Brain microvascular endothelial cell (primary cell): ENCODE results near the gene GDF7.
A peak's percentile ranks its signal among the peaks of the same experiment; 100 is the strongest.

Experiments
- DNase-seq: peaks from one replicate; pipeline ENCODE4 v3.0.0-alpha.2; 2020
- H3K27ac ChIP-seq: fragments of 250-450 bp; sonication (Bioruptor Pico); 2 replicates; pipeline ENCODE4 v1.5.1; 2020; ENCODE audit warnings: mild to moderate bottlenecking, moderate library complexity
- H3K27me3 ChIP-seq: fragments of 250-450 bp; sonication (Bioruptor Pico); replicated peaks from 2 replicates; pipeline ENCODE4 v1.5.1; 2020; ENCODE audit warnings: mild to moderate bottlenecking
- H3K36me3 ChIP-seq: fragments of 250-450 bp; sonication (Bioruptor Pico); replicated peaks from 2 replicates; pipeline ENCODE4 v1.5.1; 2020; ENCODE audit warnings: mild to moderate bottlenecking
- H3K4me3 ChIP-seq: 2 replicates; pipeline ENCODE4 v1.5.1; 2011; ENCODE audit warnings: low read depth, mild to moderate bottlenecking, control low read depth, low read length, moderate library complexity
- in situ Hi-C: cut with HindIII; loops from 2 replicates; pipeline ENCODE4 v1.10.0; 2017; ENCODE audit warnings: low sequenced_read_pairs, low pct_ligation_motif_present
- TF ChIP-seq, protein P1 (sequence below): IDR thresholded peaks from 2 replicates; pipeline ENCODE4 v1.5.1; 2011; ENCODE audit warnings: low read depth, mild to moderate bottlenecking, moderate library complexity, low read length, control low read depth, inconsistent platforms; ENCODE audit errors: missing control alignments

The GDF7 gene

DNA sequence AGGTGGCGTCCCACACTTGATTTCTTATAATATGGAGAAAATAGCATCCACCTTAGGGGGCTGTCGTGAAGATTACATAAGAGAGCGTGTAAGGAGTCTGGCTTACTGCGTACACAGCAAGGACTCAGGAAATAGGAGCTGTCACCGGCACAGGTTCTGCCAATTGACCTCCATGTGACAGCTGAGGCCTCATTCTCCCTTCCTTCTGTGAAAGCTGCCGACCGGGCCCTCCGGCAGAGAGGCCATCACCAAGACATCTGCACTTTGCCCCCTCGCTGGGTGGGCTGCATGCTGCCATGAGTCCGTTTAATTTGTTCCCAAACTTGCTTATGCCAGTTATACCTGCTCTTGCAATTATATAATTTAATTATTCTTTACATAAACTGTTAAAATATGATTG, 43.7 kb upstream of the GDF7 start:
- TF ChIP-seq, protein P1, sequence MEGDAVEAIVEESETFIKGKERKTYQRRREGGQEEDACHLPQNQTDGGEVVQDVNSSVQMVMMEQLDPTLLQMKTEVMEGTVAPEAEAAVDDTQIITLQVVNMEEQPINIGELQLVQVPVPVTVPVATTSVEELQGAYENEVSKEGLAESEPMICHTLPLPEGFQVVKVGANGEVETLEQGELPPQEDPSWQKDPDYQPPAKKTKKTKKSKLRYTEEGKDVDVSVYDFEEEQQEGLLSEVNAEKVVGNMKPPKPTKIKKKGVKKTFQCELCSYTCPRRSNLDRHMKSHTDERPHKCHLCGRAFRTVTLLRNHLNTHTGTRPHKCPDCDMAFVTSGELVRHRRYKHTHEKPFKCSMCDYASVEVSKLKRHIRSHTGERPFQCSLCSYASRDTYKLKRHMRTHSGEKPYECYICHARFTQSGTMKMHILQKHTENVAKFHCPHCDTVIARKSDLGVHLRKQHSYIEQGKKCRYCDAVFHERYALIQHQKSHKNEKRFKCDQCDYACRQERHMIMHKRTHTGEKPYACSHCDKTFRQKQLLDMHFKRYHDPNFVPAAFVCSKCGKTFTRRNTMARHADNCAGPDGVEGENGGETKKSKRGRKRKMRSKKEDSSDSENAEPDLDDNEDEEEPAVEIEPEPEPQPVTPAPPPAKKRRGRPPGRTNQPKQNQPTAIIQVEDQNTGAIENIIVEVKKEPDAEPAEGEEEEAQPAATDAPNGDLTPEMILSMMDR = no peak
- H3K27me3 ChIP-seq = no peaks in the 10 kb centered on the region
- DNase-seq = no peak
- in situ Hi-C loops = no loop called here
- no peak overlapping the region for H3K27ac ChIP-seq
- H3K36me3 ChIP-seq = no peaks in the 10 kb centered on the region
- H3K4me3 ChIP-seq = no peak overlapping the region

- no peaks in the 10 kb centered on the region for H3K27me3 ChIP-seq
- H3K27ac ChIP-seq = no peak overlapping the region
- no peak overlapping the region for H3K4me3 ChIP-seq
- in situ Hi-C loops = no loop called here
- no peaks in the 10 kb centered on the region for H3K36me3 ChIP-seq
- TF ChIP-seq, protein P1 = no peak
- DNase-seq = no peak
These were observed 43.2 kb upstream of the GDF7 start for GRCh38 chr2:20623741-20624155.

DNA sequence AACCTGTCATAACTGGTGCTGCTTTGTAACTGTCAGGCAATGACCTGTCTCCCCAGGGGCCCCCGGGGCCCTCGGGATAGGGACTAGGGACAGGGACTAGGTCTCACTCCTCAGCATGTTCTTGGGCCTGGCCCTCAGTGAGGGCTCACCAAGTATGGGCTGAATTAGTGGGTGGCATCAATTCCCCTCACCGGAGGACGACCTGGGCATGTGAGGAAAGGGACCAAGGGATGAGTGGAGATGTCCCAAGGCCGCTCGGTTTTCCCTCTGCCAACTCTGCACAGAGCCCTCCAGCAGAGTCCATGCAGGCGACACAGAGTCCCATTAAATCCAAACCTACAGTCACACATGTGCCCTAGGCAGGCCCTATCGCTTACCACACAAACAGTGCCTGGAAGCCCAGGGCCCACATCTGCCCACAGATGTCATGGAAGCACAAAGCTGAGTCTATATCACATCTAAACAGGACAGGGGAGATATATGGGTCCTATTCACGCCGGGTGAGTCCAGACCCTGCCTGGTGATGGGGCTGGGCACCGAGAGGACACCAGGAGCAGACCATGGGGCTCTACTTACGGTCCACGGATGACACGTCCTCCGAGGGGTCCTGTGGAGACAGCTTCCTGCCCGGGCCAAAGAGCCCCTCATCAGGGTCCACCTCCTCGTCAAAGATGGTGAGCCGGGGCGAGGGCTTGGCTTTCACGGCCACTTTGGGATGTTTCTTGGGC, 42.6 kb upstream of the GDF7 start:
- no peaks in the 10 kb centered on the region for H3K27me3 ChIP-seq
- TF ChIP-seq, protein P1 = no peak
- DNase-seq = no peak
- no peak overlapping the region for H3K4me3 ChIP-seq
- no peaks in the 10 kb centered on the region for H3K36me3 ChIP-seq
- no peak overlapping the region for H3K27ac ChIP-seq
- in situ Hi-C loops = no loop called here

- no peak overlapping the region for H3K27ac ChIP-seq
- TF ChIP-seq, protein P1 = no peak
- in situ Hi-C loops = loop anchor here (25.0 kb wide), 1 partner anchor 213 kb away; no protein-coding TSS in a partner anchor
- H3K27me3 ChIP-seq = no peaks in the 10 kb centered on the region
- no peak overlapping the region for H3K4me3 ChIP-seq
- DNase-seq = no peak
- no peaks in the 10 kb centered on the region for H3K36me3 ChIP-seq
These were observed 42.0 kb upstream of the GDF7 start for GRCh38 chr2:20624884-20625485.

DNA sequence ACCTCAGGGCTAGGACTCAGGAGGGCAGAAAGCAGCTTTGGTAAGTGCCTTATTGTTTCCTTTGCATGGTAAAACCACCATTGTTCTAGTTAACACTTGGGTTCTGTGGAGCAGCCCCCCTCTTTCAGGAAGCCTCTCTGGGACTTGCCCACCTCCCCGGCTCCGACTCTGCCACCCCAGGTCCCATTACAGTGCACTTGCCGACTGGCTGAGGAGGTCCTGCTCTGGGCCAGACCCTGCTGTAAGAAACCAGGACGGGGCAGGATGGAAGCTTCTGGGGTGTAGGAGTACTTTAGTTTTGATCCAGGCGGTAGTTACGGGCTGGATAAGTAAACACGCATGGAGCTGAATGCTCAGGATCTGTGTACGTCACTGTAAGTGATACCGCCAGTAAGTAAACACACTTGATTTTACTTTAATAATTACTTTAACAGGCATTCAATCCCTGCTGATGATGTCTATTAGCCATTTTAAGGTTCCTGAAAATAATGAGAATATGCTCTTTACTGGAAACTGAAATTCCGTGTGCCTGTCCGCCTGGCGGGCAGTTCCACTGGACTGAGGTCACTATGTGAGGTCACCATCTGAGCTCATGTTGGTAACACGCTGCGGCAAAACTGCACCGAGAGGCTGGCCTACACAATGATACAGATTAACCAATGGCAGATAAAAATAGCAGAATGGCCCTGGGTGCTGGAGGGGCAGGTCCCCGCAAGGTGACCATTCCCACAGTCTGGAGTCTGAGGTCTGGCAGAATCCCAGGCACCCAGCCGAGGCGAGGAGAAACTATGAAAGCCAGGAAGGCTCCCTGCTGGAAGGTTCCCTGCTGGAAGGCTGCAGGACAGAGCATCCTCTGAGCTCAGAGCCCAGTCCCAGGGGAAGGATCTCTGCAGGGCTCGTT, 41.2 kb upstream of the GDF7 start:
- Histone ChIP-seq H3K27ac (no peak overlapping the region), H3K36me3 (no peaks in the 10 kb centered on the region), H3K4me3 (no peak overlapping the region), H3K27me3 (no peaks in the 10 kb centered on the region)
- TF ChIP-seq, protein P1 = peak; percentile 52
- in situ Hi-C loops = loop anchor here (25.0 kb wide), 1 partner anchor 213 kb away; no protein-coding TSS in a partner anchor
- DNase-seq = peak; percentile 75
